CD4-positive, CD25-positive, alpha-beta regulatory T cell (primary cell): ENCODE measurements around the gene RTL10. TPM values are rescaled to one million over a fixed set of nuclear protein-coding genes. Genes with fewer than 3 reads are reported as not detected.
"Not testable (repeated sequence)": the region's sequence is repeated elsewhere in the genome, so short reads cannot be mapped to it uniquely, and the experiment has no call there.

Source experiments
- ATAC-seq, 2 donors: fragments of 150-1000 bp; cut with Tn5 transposase; one replicate each; pipeline ENCODE4 v1.10.0; 2021; ENCODE audit warnings: low read depth in 2 of 2, moderate number of reproducible peaks in 2 of 2, moderate library complexity in 1 of 2
- DNase-seq, 3 donors: peaks; one replicate each; pipeline versions ENCODE4 v3.0.0 to v3.0.0-alpha.2; 2012 to 2022; ENCODE audit warnings: mixed read lengths in 1 of 3
- H3K27ac ChIP-seq: one replicate; pipeline ENCODE4 v1.7.0; 2013; ENCODE audit warnings: mild to moderate bottlenecking, low read length; ENCODE audit not compliant: insufficient read depth, poor library complexity, severe bottlenecking
- H3K27me3 ChIP-seq: one replicate; pipeline ENCODE4 v1.7.0; 2013; ENCODE audit warnings: low read length; ENCODE audit not compliant: control insufficient read depth, insufficient read depth
- H3K36me3 ChIP-seq: one replicate; pipeline ENCODE4 v1.7.0; 2013; ENCODE audit warnings: mild to moderate bottlenecking, low read length, moderate library complexity; ENCODE audit not compliant: control insufficient read depth, insufficient read depth
- H3K4me1 ChIP-seq: 2 replicates; pipeline ENCODE4 v1.7.0; 2013; ENCODE audit warnings: mild to moderate bottlenecking, low read length; ENCODE audit not compliant: insufficient read depth, control insufficient read depth, poor library complexity, severe bottlenecking
- H3K4me3 ChIP-seq: one replicate; pipeline ENCODE4 v1.7.0; 2013; ENCODE audit warnings: low read depth, mild to moderate bottlenecking, low read length, moderate library complexity
- H3K9me3 ChIP-seq, 2 experiments: 1 replicate in 1 of 2; 2 replicates in 1 of 2; pipeline ENCODE4 v1.7.0; 2013; ENCODE audit warnings: low read length in 2 of 2, mild to moderate bottlenecking in 1 of 2, moderate library complexity in 1 of 2; ENCODE audit not compliant: control insufficient read depth in 2 of 2
- H3K27ac Mint-ChIP-seq, 3 donors: one replicate each; pipeline ENCODE4 v1.8.0; 2020 to 2022; ENCODE audit warnings: mild to moderate bottlenecking in 3 of 3, mixed read lengths in 3 of 3, moderate library complexity in 2 of 3
- H3K27me3 Mint-ChIP-seq: one replicate; pipeline ENCODE4 v1.8.0; 2022; ENCODE audit warnings: mild to moderate bottlenecking, mixed read lengths
- H3K36me3 Mint-ChIP-seq: one replicate; pipeline ENCODE4 v1.8.0; 2020; ENCODE audit warnings: mixed read lengths
- H3K4me1 Mint-ChIP-seq, 4 donors: one replicate each; pipeline ENCODE4 v1.8.0; 2020 to 2022; ENCODE audit warnings: mixed read lengths in 4 of 4, mild to moderate bottlenecking in 1 of 4
- H3K4me3 Mint-ChIP-seq, 4 donors: one replicate each; pipeline ENCODE4 v1.8.0; 2020 to 2022; ENCODE audit warnings: mild to moderate bottlenecking in 4 of 4, mixed read lengths in 4 of 4, moderate library complexity in 3 of 4
- H3K9me3 Mint-ChIP-seq, 7 donors: one replicate each; pipeline ENCODE4 v1.8.0; 2020 to 2022; ENCODE audit warnings: mixed read lengths in 7 of 7, mild to moderate bottlenecking in 3 of 7, moderate library complexity in 2 of 7
- polyA plus RNA-seq, 4 donors: library from polyadenylated mRNA; unstranded; fragments of 300-500 nt; fragmentation: Illumina TruSeq; gene quantifications; one replicate each; pipeline ENCODE4 v1.2.3, GENCODE V29; 2021
- total RNA-seq: library from RNA; stranded (reverse); gene quantifications from one replicate; pipeline ENCODE4 v1.2.3, GENCODE V29; 2022

RTL10 gene
- total and polyA plus RNA-seq, 5 donors from 2014 or later = 7.5 to 18.8 (median 12.2) TPM

- peak overlapping the region in 2 of 3 donors; percentile 29 to 67 for H3K27ac Mint-ChIP-seq
- no peaks in the 10 kb centered on the region for H3K9me3 ChIP-seq
- no peak overlapping the region for H3K27ac ChIP-seq
- ATAC-seq (no peak), DNase-seq (no peak)
- no peaks in the 10 kb centered on the region for H3K36me3 ChIP-seq
- H3K27me3 ChIP-seq = no peaks in the 10 kb centered on the region
- H3K36me3 Mint-ChIP-seq = peaks cover 4% of the 10 kb centered on the region
- H3K4me1 Mint-ChIP-seq = peaks cover 24 to 34% (median 33%) of the 10 kb centered on the region in 4 donors
- no peak overlapping the region for H3K4me3 Mint-ChIP-seq
- no peak overlapping the region for H3K4me3 ChIP-seq
- no peaks in the 10 kb centered on the region for H3K4me1 ChIP-seq
- no peaks in the 10 kb centered on the region for H3K27me3 Mint-ChIP-seq
- no peaks in the 10 kb centered on the region for H3K9me3 Mint-ChIP-seq
Observed at GRCh38 chr22:19832476-19833108, 22.1 kb downstream of the RTL10 start.

DNA sequence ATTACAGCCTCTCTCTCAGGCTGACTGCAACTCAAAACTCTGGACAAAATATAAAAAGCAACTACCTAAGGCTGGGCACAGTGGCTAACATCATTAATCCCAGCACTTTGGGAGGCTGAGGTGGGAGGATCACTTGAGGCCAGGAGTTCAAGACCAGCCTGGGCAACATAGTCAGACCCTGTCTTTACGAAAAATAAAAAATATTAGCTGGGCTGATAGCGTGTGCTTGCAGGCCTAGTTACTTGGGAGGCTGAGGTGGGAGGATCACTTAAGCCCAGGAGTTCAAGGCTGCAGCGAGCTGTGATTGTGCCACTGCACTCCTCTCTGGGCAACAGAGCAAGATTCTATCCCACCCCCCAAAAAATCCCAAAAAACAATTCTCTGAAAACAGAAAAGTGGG lies 22.7 kb downstream of the RTL10 start:
- not testable (repeated sequence) for DNase-seq, H3K27me3 Mint-ChIP-seq

GRCh38 chr22:19831016-19831415 lies 23.7 kb downstream of the RTL10 start:
- Mint-ChIP-seq H3K27me3 (no peaks in the 10 kb centered on the region), H3K4me3 (no peak overlapping the region), H3K9me3 (no peaks in the 10 kb centered on the region), H3K4me1 (peaks cover 17 to 27% (median 26%) of the 10 kb centered on the region in 4 donors), H3K36me3 (peaks cover 9% of the 10 kb centered on the region), H3K27ac (peak overlapping the region in 1 of 3 donors; percentile 51)
- Histone ChIP-seq H3K36me3 (no peaks in the 10 kb centered on the region), H3K4me3 (no peak overlapping the region), H3K27me3 (no peaks in the 10 kb centered on the region), H3K27ac (no peak overlapping the region), H3K4me1 (no peaks in the 10 kb centered on the region), H3K9me3 (no peaks in the 10 kb centered on the region)
- DNase-seq = no peak
- no peak for ATAC-seq

More for the DNA sequence above, 22.7 kb downstream of the RTL10 start:
- ATAC-seq, H3K4me3 ChIP-seq, H3K36me3 Mint-ChIP-seq, H3K4me3 Mint-ChIP-seq, H3K27ac Mint-ChIP-seq, H3K9me3 ChIP-seq, H3K9me3 Mint-ChIP-seq, H3K36me3 ChIP-seq, H3K27me3 ChIP-seq, H3K27ac ChIP-seq, H3K4me1 ChIP-seq: not testable (repeated sequence)
- H3K4me1 Mint-ChIP-seq = peaks cover 24 to 33% (median 33%) of the 10 kb centered on the region in 4 donors

GRCh38 chr22:19828035-19828401 lies 26.7 kb downstream of the RTL10 start:
- no peak overlapping the region for H3K4me3 Mint-ChIP-seq
- ATAC-seq = no peak
- H3K9me3 ChIP-seq = no peaks in the 10 kb centered on the region
- no peak overlapping the region for H3K27ac ChIP-seq
- no peaks in the 10 kb centered on the region for H3K27me3 ChIP-seq
- peaks cover 14% of the 10 kb centered on the region for H3K36me3 Mint-ChIP-seq
- no peaks in the 10 kb centered on the region for H3K9me3 Mint-ChIP-seq
- H3K27ac Mint-ChIP-seq = no peak overlapping the region
- peaks cover 0 to 12% (median 8%) of the 10 kb centered on the region in 4 donors for H3K4me1 Mint-ChIP-seq
- no peak overlapping the region for H3K4me3 ChIP-seq
- DNase-seq = no peak
- no peaks in the 10 kb centered on the region for H3K36me3 ChIP-seq
- H3K27me3 Mint-ChIP-seq = no peaks in the 10 kb centered on the region
- no peaks in the 10 kb centered on the region for H3K4me1 ChIP-seq

DNA sequence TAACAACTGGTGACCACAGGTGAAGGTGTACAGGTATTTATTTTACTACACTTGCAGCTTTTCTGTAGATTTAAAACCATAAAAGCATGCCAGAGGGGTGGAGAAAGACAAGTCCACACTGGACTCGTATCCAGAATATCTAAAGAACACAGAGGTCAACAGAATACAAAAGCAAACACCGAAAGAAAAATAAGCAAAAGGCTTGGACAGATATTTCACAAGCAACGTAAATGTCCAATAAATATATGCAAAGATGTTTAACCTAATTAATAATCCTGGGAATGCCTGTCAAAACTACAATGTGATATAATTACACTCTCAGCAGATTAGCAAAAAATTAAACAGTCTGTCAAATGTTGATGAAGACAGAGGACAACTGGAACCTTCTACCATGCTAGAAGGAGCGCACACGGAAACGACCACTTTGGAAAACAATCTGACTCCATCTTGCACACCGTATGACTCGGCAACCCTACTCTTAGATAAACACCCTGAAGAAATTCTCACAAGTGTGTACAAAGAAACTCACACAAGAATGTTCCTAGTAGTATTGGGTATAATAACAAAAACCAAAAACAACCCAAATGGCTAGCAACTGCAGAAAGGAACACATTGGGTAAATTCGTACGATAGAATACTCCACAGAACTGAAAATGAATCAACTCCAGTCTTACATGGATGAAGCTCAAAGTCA lies 27.2 kb downstream of the RTL10 start:
- Mint-ChIP-seq H3K9me3 (no peaks in the 10 kb centered on the region), H3K4me1 (peaks cover 0 to 8% (median 4%) of the 10 kb centered on the region in 4 donors), H3K4me3 (no peak overlapping the region), H3K36me3 (peaks cover 14% of the 10 kb centered on the region), H3K27ac (peak overlapping the region in 1 of 3 donors; percentile 11), H3K27me3 (no peaks in the 10 kb centered on the region)
- ATAC-seq (no peak), DNase-seq (no peak)
- H3K4me3 ChIP-seq = no peak overlapping the region
- no peaks in the 10 kb centered on the region for H3K4me1 ChIP-seq
- H3K9me3 ChIP-seq = no peaks in the 10 kb centered on the region
- no peaks in the 10 kb centered on the region for H3K27me3 ChIP-seq
- no peak overlapping the region for H3K27ac ChIP-seq
- no peaks in the 10 kb centered on the region for H3K36me3 ChIP-seq

GRCh38 chr22:19826619-19826950 lies 28.1 kb downstream of the RTL10 start:
- Mint-ChIP-seq H3K4me1 (peaks cover 0 to 7% (median 2%) of the 10 kb centered on the region in 4 donors), H3K36me3 (peaks cover 14% of the 10 kb centered on the region), H3K27ac (peak overlapping the region in 1 of 3 donors; percentile 11), H3K4me3 (no peak overlapping the region), H3K27me3 (no peaks in the 10 kb centered on the region), H3K9me3 (no peaks in the 10 kb centered on the region)
- no peaks in the 10 kb centered on the region for H3K36me3 ChIP-seq
- no peak overlapping the region for H3K27ac ChIP-seq
- ATAC-seq (no peak), DNase-seq (no peak)
- H3K27me3 ChIP-seq = no peaks in the 10 kb centered on the region
- H3K9me3 ChIP-seq = no peaks in the 10 kb centered on the region
- no peak overlapping the region for H3K4me3 ChIP-seq
- no peaks in the 10 kb centered on the region for H3K4me1 ChIP-seq

GRCh38 chr22:19825904-19826618 lies 28.6 kb downstream of the RTL10 start:
- H3K27me3 ChIP-seq = no peaks in the 10 kb centered on the region
- no peak for ATAC-seq
- Mint-ChIP-seq H3K4me1 (peaks cover 0 to 7% (median 2%) of the 10 kb centered on the region in 4 donors), H3K4me3 (no peak overlapping the region), H3K9me3 (no peaks in the 10 kb centered on the region), H3K27me3 (no peaks in the 10 kb centered on the region), H3K36me3 (peaks cover 14% of the 10 kb centered on the region), H3K27ac (peak overlapping the region in 2 of 3 donors; percentile 11 to 46)
- no peak for DNase-seq
- no peak overlapping the region for H3K4me3 ChIP-seq
- no peaks in the 10 kb centered on the region for H3K9me3 ChIP-seq
- no peaks in the 10 kb centered on the region for H3K4me1 ChIP-seq
- H3K36me3 ChIP-seq = no peaks in the 10 kb centered on the region
- H3K27ac ChIP-seq = no peak overlapping the region
